Neural crest cell (in vitro differentiated cells): ENCODE measurements around the gene SOX11. TPM values are rescaled to one million over a fixed set of nuclear protein-coding genes. Genes with fewer than 3 reads are reported as not detected.
"Not testable (repeated sequence)": the region's sequence is repeated elsewhere in the genome, so short reads cannot be mapped to it uniquely, and the experiment has no call there.

Experiments
- DNase-seq: peaks from one replicate; pipeline ENCODE4 v3.0.0; 2021; ENCODE audit warnings: low read depth, mixed read lengths, low spot score
- H3K27ac Mint-ChIP-seq: one replicate; pipeline ENCODE4 v1.8.0; 2021; ENCODE audit warnings: mild to moderate bottlenecking, mixed read lengths; ENCODE audit not compliant: unreplicated experiment
- H3K27me3 Mint-ChIP-seq: 2 replicates; pipeline ENCODE4 v1.8.0; 2021; ENCODE audit warnings: low read depth, mild to moderate bottlenecking, mixed read lengths
- H3K36me3 Mint-ChIP-seq: 2 replicates; pipeline ENCODE4 v1.8.0; 2021; ENCODE audit warnings: low read depth, mild to moderate bottlenecking, mixed read lengths
- H3K4me1 Mint-ChIP-seq: 2 replicates; pipeline ENCODE4 v1.8.0; 2021; ENCODE audit warnings: mixed read lengths
- H3K4me3 Mint-ChIP-seq: one replicate; pipeline ENCODE4 v1.8.0; 2021; ENCODE audit warnings: mild to moderate bottlenecking, mixed read lengths
- H3K9me3 Mint-ChIP-seq: 2 replicates; pipeline ENCODE4 v1.8.0; 2021; ENCODE audit warnings: mixed read lengths
- CTCF ChIP-seq: fragments of 200-600 bp; sonication (generic); conservative IDR thresholded peaks from 2 replicates; pipeline ENCODE4 v1.5.0; 2021; ENCODE audit warnings: antibody characterized with exemption, mild to moderate bottlenecking
- long read RNA-seq: library from polyadenylated mRNA; unstranded; transcript quantifications from one replicate; pipeline ENCODE4 v2.0.0, GENCODE V29; 2020
- total RNA-seq: library from RNA; stranded (reverse); gene quantifications from 2 replicates; pipeline ENCODE4 v1.2.1, GENCODE V29; 2021

Gene SOX11
- 197 and 201 TPM in 2 replicates for total RNA-seq
- long read RNA-seq, full-length matches to known transcripts = 27 of 27 reads
- long read RNA-seq, partial matches to known transcripts = 0 of 27 reads
- long read RNA-seq, other reads (novel, unspliced or antisense) = 0 of 27 reads

- DNase-seq = peak; percentile 96
- H3K9me3 Mint-ChIP-seq = no peaks in the 10 kb centered on the region
- H3K4me1 Mint-ChIP-seq = peaks cover 27% of the 10 kb centered on the region
- TF ChIP-seq CTCF = no peak
- H3K4me3 Mint-ChIP-seq = peak within 1 kb of the TSS; percentile 100
- peaks cover 23% of the 10 kb centered on the region for H3K27me3 Mint-ChIP-seq
- H3K27ac Mint-ChIP-seq = peak within 1 kb of the TSS; percentile 99
- peaks cover 27% of the 10 kb centered on the region for H3K36me3 Mint-ChIP-seq
Measured at GRCh38 chr2:5691985-5692529, at the start of gene SOX11. Gene SOX11, plus strand, starts transcription at chr2:5692384. Its CDS starts 338 bp downstream, at chr2:5692722.

- H3K4me3 Mint-ChIP-seq, H3K27me3 Mint-ChIP-seq, H3K4me1 Mint-ChIP-seq, DNase-seq, H3K36me3 Mint-ChIP-seq, H3K27ac Mint-ChIP-seq, H3K9me3 Mint-ChIP-seq: not testable (repeated sequence)
Measured at GRCh38 chr2:5652734-5653133, 39.5 kb upstream of the SOX11 start.

GRCh38 chr2:5653756-5654155 is 38.4 kb upstream of the SOX11 start:
- H3K9me3 Mint-ChIP-seq, DNase-seq, H3K27ac Mint-ChIP-seq, H3K27me3 Mint-ChIP-seq, H3K4me1 Mint-ChIP-seq, H3K36me3 Mint-ChIP-seq, H3K4me3 Mint-ChIP-seq: not testable (repeated sequence)

- no peaks in the 10 kb centered on the region for H3K4me1 Mint-ChIP-seq
- no peak overlapping the region for H3K4me3 Mint-ChIP-seq
- peaks cover 7% of the 10 kb centered on the region for H3K9me3 Mint-ChIP-seq
- no peak for DNase-seq
- no peak overlapping the region for H3K27ac Mint-ChIP-seq
- no peak for TF ChIP-seq CTCF
- H3K36me3 Mint-ChIP-seq = no peaks in the 10 kb centered on the region
- H3K27me3 Mint-ChIP-seq = no peaks in the 10 kb centered on the region
Measured at GRCh38 chr2:5657231-5657630, 35.0 kb upstream of the SOX11 start.

- no peak overlapping the region for H3K4me3 Mint-ChIP-seq
- H3K9me3 Mint-ChIP-seq = peaks cover 9% of the 10 kb centered on the region
- no peak for TF ChIP-seq CTCF
- no peaks in the 10 kb centered on the region for H3K36me3 Mint-ChIP-seq
- no peaks in the 10 kb centered on the region for H3K4me1 Mint-ChIP-seq
- no peaks in the 10 kb centered on the region for H3K27me3 Mint-ChIP-seq
- DNase-seq = no peak
- H3K27ac Mint-ChIP-seq = no peak overlapping the region
Measured at GRCh38 chr2:5660591-5660990, 31.6 kb upstream of the SOX11 start.

GRCh38 chr2:5661362-5661761 is 30.8 kb upstream of the SOX11 start:
- Mint-ChIP-seq H3K36me3 (no peaks in the 10 kb centered on the region), H3K4me1 (no peaks in the 10 kb centered on the region), H3K9me3 (peaks cover 9% of the 10 kb centered on the region), H3K4me3 (no peak overlapping the region), H3K27ac (no peak overlapping the region), H3K27me3 (no peaks in the 10 kb centered on the region)
- no peak for DNase-seq
- TF ChIP-seq CTCF = no peak
